Adrenal gland (tissue), 5 donors: Measurements from ENCODE around the gene C8B.

Experiments
- POLR2A ChIP-seq, 2 donors: fragments of 450-650 bp; IDR thresholded peaks; one replicate each; pipeline ENCODE4 v1.6.1; 2017; ENCODE audit warnings: antibody characterized with exemption in 2 of 2, mild to moderate bottlenecking in 2 of 2, moderate library complexity in 1 of 2
- TF ChIP-seq, protein P1 (sequence below), 6 experiments: fragments of 450-650 bp in 4 of 6; fragments of 200-600 bp in 2 of 6; sonication (generic) in 1 of 6; IDR thresholded peaks; 1 replicate in 5 of 6; 2 replicates in 1 of 6; pipeline versions ENCODE4 v1.5.1 to v1.8.0; 2016 to 2021; ENCODE audit warnings: antibody characterized with exemption in 6 of 6, mild to moderate bottlenecking in 2 of 6, moderate library complexity in 1 of 6
- donor health status: DM: no; HTN: no; CAD: no.

DNA sequence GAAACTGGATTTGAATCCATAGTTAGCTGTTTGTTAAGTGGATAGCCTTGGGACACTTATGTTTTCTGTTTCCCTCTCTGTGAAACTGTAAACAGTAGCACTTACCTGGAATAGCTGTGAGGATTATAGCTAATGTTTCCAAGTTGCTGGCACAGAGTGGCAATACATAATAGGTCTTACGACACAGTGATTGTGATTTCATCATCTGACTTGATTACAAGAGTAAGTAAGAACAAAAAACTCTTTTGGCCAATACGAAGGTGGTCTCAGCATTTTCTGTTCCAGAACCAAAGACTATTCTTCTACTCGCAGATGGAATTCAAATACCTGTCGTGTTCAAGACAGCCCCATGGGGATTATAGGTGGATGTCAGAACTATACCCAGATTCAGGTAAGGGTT lies 2.1 kb downstream of the C8B start:
- TF ChIP-seq, protein P1, sequence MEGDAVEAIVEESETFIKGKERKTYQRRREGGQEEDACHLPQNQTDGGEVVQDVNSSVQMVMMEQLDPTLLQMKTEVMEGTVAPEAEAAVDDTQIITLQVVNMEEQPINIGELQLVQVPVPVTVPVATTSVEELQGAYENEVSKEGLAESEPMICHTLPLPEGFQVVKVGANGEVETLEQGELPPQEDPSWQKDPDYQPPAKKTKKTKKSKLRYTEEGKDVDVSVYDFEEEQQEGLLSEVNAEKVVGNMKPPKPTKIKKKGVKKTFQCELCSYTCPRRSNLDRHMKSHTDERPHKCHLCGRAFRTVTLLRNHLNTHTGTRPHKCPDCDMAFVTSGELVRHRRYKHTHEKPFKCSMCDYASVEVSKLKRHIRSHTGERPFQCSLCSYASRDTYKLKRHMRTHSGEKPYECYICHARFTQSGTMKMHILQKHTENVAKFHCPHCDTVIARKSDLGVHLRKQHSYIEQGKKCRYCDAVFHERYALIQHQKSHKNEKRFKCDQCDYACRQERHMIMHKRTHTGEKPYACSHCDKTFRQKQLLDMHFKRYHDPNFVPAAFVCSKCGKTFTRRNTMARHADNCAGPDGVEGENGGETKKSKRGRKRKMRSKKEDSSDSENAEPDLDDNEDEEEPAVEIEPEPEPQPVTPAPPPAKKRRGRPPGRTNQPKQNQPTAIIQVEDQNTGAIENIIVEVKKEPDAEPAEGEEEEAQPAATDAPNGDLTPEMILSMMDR (IDR thresholded peaks at IDR 0.05): no peak
- TF ChIP-seq POLR2A (IDR thresholded peaks at IDR 0.05): no peak
